Medulla oblongata (tissue), 1 donor: ENCODE measurements around the gene PRKCA.

Experiments
- DNase-seq: peaks from one replicate; pipeline ENCODE4 v3.0.0-alpha.2; 2015; ENCODE audit errors: extremely low spot score

The PRKCA gene

GRCh38 chr17:66739553-66739952 lies 437.1 kb downstream of the PRKCA start:
- no peak for DNase-seq

GRCh38 chr17:66740226-66740625 lies 437.8 kb downstream of the PRKCA start:
- no peak for DNase-seq

- DNase-seq, result no peak
Observed at GRCh38 chr17:66743511-66743910, 441.1 kb downstream of the PRKCA start.

GRCh38 chr17:66746736-66747135 lies 444.3 kb downstream of the PRKCA start:
- peak; percentile 55 for DNase-seq

GRCh38 chr17:66747578-66748275 lies 445.3 kb downstream of the PRKCA start:
- DNase-seq, result no peak

GRCh38 chr17:66748578-66748977 lies 446.2 kb downstream of the PRKCA start:
- no peak for DNase-seq

GRCh38 chr17:66749217-66749832 lies 446.9 kb downstream of the PRKCA start:
- no peak for DNase-seq

GRCh38 chr17:66750116-66750515 lies 447.7 kb downstream of the PRKCA start:
- DNase-seq, result no peak

- DNase-seq, result no peak
Observed at GRCh38 chr17:66750781-66751543, 448.5 kb downstream of the PRKCA start.

- no peak for DNase-seq
Observed at GRCh38 chr17:66751771-66752170, 449.4 kb downstream of the PRKCA start.

- DNase-seq, result no peak
Observed at GRCh38 chr17:66752411-66752810, 450.0 kb downstream of the PRKCA start.

- no peak for DNase-seq
Observed at GRCh38 chr17:66753126-66753920, 450.9 kb downstream of the PRKCA start.

GRCh38 chr17:66755101-66755943 lies 452.9 kb downstream of the PRKCA start:
- DNase-seq, result no peak

- no peak for DNase-seq
Observed at GRCh38 chr17:66755944-66756290, 453.5 kb downstream of the PRKCA start.

GRCh38 chr17:66760324-66760723 lies 457.9 kb downstream of the PRKCA start:
- no peak for DNase-seq

- DNase-seq, result no peak
Observed at GRCh38 chr17:66762276-66762675, 459.9 kb downstream of the PRKCA start.

- DNase-seq, result no peak
Observed at GRCh38 chr17:66763056-66763455, 460.6 kb downstream of the PRKCA start.

- peak; percentile 50 for DNase-seq
Observed at GRCh38 chr17:66764506-66764905, 462.1 kb downstream of the PRKCA start.

GRCh38 chr17:66767154-66767933 lies 464.9 kb downstream of the PRKCA start:
- DNase-seq, result no peak

- no peak for DNase-seq
Observed at GRCh38 chr17:66769911-66770310, 467.5 kb downstream of the PRKCA start.
